GM19324 (cell line): ENCODE data around the gene ATP6V0E2.
"Not testable (repeated sequence)": the region's sequence is repeated elsewhere in the genome, so short reads cannot be mapped to it uniquely, and the experiment has no call there.

ENCODE experiments used
- ATAC-seq: cut with Tn5 transposase; IDR thresholded peaks from one replicate; pipeline ENCODE4 v1.9.1; 2021; ENCODE audit warnings: mild to moderate bottlenecking, moderate library complexity; ENCODE audit not compliant: unreplicated experiment, low FRiP score

ATP6V0E2 gene

GRCh38 chr7:149910219-149910618 lies 36.5 kb downstream of the ATP6V0E2 start:
- not testable (repeated sequence) for ATAC-seq

- ATAC-seq = not testable (repeated sequence)
Measured at GRCh38 chr7:149912126-149912525, 38.4 kb downstream of the ATP6V0E2 start.

GRCh38 chr7:149926414-149926813 lies 52.6 kb downstream of the ATP6V0E2 start:
- not testable (repeated sequence) for ATAC-seq
